C4-2B (cell line): ENCODE measurements around the gene PCDHA12.

Experiments
- CTCF ChIP-seq: fragments of 450-650 bp; conservative IDR thresholded peaks from 2 replicates; pipeline ENCODE4 v1.5.1; 2017; ENCODE audit warnings: mild to moderate bottlenecking
- ZFX ChIP-seq: fragments of 450-650 bp; IDR thresholded peaks from 2 replicates; pipeline ENCODE4 v1.6.1; 2017

- no peak for TF ChIP-seq CTCF
- TF ChIP-seq ZFX = no peak
These were observed 41.2 kb downstream of the PCDHA12 start for GRCh38 chr5:140916325-140916724.
